ENCODE results near the gene KLHL15.
A peak's percentile ranks its signal among the peaks of the same experiment; 100 is the strongest.
"Not testable (repeated sequence)": the region's sequence is repeated elsewhere in the genome, so short reads cannot be mapped to it uniquely, and the experiment has no call there.

Gene KLHL15

GRCh38 chrX:24027086-24027485 is at the start of gene KLHL15:
Gene KLHL15 (minus strand): TSS chrX:24027186. CDS start chrX:24006693, 20,493 bp downstream.
- no peak for DNase-seq

DNA sequence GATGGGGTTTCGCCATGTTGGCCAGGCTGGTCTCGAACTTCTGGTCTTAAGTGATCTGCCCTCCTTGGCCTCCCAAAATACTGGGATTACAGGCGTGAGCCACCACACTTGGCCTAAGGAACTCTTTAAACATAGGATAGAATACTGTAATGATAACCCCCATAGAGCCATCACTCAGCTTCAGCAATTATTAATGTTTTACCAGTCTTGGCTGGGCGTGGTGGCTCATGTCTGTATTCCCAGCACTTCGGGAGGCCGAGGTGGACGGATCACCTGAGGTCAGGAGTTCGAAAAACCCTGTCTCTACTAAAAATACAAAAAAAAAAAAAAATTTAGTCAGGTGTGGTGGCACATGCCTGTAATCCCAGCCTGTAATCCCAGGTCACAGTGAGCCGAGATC is 42.9 kb upstream of the KLHL15 start:
- DNase-seq, result no peak

- DNase-seq, result no peak
Observed at GRCh38 chrX:24063488-24063887, 36.5 kb upstream of the KLHL15 start.

DNA sequence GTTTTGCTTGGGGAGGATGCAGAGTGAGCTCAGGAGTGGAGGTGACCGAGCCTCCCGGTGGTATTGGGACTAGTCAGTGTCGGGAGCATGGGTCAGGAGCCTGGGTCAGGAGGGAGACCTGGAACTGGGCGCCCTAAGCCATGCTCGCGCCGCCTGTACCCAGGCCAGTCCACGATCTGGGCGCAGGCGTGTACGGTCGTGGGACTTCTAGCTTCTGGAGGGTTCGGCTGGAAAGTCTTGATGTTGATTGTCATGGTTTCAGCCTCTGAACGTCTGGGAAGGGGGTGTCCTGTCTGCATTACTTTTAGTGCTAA is 28.0 kb upstream of the KLHL15 start:
- DNase-seq, result no peak

GRCh38 chrX:24054182-24055042 is 27.4 kb upstream of the KLHL15 start, which contains the start of gene EIF2S3:
Gene EIF2S3 (plus strand): TSS chrX:24054956. CDS start chrX:24054969, 13 bp downstream.
- peak; percentile 94 for DNase-seq

GRCh38 chrX:24050522-24051318 is 23.7 kb upstream of the KLHL15 start:
- DNase-seq, result not testable (repeated sequence)

- DNase-seq, result not testable (repeated sequence)
Observed at GRCh38 chrX:24049643-24050042, 22.7 kb upstream of the KLHL15 start.

DNA sequence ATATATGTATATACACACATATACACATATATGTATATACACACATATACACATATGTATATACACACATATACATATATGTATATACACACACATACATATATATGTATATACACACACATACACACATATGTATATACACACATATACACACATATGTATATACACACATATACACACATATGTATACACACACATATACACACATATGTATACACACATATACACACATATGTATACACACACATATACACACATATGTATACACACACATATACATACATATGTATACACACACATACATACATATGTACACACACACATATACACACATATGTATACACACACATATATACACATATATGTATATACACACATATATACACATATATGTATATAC is 19.1 kb upstream of the KLHL15 start:
- not testable (repeated sequence) for DNase-seq

- DNase-seq, result no peak
Observed at GRCh38 chrX:24037729-24038128, 10.7 kb upstream of the KLHL15 start.

GRCh38 chrX:24034485-24034884 is 7.5 kb upstream of the KLHL15 start:
- no peak for DNase-seq

- DNase-seq, result no peak
Observed at GRCh38 chrX:24030597-24030996, 3.6 kb upstream of the KLHL15 start.

DNA sequence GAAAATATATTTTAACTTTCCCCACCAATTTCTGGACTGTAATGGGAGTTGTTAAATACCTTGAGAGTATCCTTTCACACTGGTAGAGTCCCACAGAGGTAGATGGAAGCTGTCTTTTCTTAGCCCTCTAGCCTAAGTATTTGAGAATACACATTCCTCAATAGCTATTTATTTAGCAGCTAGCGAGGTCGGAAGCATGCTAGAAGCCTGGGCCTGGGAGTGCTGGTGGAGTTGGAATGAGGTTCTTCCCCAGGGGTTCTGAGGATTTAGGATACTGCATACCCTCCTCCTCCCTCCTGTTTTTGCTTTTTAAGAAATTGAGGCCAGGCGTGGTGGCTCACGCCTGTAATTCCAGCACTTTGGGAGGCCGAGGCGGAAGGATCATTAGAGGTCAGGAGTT is 999 bp upstream of the KLHL15 start:
- no peak for DNase-seq

- DNase-seq, result no peak
Observed at GRCh38 chrX:24026432-24026831, 554 bp downstream of the KLHL15 start.

DNA sequence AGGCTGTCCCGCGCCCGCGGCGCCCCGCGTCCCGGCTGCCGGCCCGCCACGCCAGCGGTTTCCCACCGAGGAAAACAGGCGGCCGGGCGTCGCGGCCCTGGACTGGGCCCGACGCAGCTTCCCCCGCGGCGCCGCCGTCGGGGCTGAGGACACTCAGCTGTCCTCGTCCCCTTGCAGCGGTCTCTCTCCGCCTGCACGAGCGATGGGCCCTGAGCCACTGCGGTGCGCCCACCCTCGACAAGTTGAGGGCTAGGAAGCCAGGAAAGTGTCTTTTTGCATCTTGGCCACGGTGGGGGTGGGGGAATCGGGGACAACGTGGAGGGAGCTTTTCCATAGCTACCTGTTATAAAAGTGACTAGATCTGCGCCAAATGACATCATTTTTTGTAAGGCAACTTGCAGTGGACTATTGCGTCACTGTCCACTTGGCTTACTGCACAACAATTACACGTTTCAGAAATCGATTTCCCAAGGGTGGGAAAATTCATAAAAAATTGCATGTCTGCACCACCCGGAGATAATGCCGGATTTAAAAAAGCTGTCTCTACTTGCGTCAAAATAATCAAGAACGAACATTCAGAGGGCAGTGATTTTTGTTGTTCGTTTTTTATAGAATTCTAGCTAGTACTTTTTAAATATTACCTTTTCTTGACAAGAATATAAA is 1.1 kb downstream of the KLHL15 start:
- peak; percentile 28 for DNase-seq

DNA sequence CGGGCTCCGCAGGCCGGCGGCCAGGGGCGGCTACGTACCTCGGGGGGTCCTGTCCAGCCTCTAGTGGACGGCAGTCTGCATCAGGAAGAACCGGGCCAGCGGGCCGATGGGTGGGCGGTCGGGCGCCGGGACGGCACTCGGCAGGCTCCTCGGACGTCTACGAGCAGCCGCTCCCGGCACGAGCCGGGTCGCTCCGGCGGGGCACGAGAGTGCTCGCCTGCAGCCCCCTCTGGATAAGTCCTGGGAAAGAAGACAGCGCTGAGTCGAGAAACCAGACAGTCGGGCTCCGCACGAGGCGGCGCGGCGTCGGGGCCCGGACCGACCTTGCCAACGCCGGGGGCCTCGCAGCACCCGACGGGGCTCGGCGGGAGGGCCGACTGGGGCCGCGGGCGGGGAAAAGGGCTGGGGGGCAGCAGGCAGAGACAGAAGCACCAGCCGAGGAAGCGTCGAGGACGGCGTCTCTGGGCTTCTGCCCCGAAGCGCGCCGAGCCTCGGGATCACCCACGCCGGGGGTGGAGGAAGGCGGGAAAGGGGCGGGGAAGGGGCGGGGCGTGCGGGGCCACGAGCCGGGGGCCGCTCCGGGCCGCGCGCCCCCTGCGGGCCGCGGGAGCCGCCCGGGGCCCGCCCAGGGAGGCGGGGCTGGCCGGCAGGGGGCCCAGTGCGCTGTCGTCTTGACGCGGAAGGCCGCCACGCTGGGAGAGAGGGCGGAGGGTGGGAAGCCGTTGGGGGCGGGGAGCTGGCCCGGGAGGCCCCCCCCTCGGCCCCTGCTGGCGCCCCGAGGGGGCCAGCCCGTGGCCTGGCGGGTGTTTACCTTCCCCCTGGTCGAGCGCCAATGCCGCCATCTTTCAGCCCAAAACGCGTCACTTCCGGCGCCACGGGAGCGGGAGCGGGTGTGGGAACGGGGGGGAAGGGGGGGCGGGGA is 1.9 kb downstream of the KLHL15 start:
- peak; percentile 90 for DNase-seq

DNA sequence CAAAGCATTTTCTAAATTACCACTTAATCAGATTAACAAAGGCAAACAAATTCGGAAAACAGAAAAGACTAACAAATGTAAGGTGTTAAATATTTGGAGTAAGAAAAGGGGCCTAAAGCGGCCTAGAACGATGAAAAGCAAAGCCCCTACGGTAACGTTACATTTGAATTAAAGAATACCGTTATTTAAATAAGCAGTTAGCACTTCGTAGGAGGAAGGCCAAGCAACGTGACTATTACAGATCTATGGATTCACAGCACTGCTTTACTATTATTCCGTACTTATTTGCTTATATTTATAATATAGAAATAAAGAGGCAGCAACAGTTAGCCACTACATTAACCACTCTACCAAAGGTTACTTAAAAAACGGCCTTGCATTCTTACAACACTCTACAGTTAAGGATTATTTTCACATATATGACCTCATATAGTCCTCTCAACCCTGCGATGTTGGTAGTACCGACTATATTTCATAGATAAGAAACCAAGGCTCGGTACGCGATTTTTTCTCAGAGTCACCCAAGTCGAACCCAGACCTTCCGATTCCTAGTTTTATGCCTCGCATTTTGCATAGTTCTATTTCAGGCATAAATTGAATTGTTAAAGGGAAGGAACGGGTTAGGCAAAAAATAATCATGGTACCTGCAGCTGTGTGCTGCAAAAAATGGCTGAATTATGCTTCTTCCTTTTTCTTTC is 2.9 kb downstream of the KLHL15 start:
- DNase-seq, result no peak

GRCh38 chrX:24023544-24023943 is 3.4 kb downstream of the KLHL15 start:
- no peak for DNase-seq

GRCh38 chrX:24020306-24020876 is 6.6 kb downstream of the KLHL15 start:
- no peak for DNase-seq

- DNase-seq, result no peak
Observed at GRCh38 chrX:24019448-24019847, 7.5 kb downstream of the KLHL15 start.

- no peak for DNase-seq
Observed at GRCh38 chrX:24018809-24019208, 8.2 kb downstream of the KLHL15 start.

DNA sequence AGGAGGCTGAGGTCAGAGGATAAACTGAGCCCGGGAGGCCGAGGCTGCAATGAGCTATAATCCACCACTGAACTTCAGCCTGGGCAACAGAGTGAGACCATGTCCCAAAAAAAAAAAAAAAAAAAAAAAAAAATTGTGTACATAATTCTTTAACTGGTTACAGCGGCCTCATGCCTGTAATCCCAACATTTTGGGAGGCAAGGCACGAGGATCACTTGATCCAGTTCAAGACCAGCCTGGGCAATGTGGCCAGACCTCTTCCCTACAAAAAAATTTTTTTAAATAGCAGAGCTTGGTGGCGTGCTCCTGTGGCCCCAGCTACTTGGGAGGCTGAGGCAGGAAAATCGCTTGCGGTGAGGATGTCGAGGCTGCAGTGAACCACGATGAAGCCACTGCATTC is 9.3 kb downstream of the KLHL15 start:
- DNase-seq, result no peak
